22Rv1 (cell line): ENCODE measurements around the gene CCDC97.

Experiments used
- H3K27ac ChIP-seq: fragments of 450-650 bp; 2 replicates; pipeline ENCODE4 v1.5.1; 2017
- ZFX ChIP-seq: fragments of 450-650 bp; IDR thresholded peaks from 2 replicates; pipeline ENCODE4 v1.6.1; 2017; ENCODE audit warnings: antibody characterized with exemption, borderline replicate concordance
- TF ChIP-seq, protein P1 (sequence below): fragments of 450-650 bp; IDR thresholded peaks from 2 replicates; pipeline ENCODE4 v1.5.1; 2017; ENCODE audit warnings: mild to moderate bottlenecking

CCDC97 gene

DNA sequence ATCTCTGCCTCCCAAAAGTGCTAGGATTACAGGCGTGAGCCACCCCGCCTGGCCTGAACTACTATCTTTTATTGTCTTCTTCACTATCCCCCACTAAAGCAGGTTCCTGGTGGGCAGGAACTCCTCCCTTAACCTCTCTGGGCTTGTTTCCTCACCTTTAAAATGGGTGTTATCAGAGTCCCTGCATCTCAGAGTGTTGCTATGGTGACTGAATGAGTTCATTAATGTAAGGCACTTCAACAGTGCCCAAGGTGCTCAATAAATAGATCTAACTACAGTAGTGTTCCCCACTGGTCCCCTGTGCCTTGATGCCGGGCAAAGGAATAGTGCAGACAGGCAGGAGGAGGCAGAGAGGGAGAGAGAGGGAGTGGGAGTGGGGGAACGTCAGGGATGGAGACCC is 20.5 kb downstream of the CCDC97 start:
- H3K27ac ChIP-seq = no peak overlapping the region

DNA sequence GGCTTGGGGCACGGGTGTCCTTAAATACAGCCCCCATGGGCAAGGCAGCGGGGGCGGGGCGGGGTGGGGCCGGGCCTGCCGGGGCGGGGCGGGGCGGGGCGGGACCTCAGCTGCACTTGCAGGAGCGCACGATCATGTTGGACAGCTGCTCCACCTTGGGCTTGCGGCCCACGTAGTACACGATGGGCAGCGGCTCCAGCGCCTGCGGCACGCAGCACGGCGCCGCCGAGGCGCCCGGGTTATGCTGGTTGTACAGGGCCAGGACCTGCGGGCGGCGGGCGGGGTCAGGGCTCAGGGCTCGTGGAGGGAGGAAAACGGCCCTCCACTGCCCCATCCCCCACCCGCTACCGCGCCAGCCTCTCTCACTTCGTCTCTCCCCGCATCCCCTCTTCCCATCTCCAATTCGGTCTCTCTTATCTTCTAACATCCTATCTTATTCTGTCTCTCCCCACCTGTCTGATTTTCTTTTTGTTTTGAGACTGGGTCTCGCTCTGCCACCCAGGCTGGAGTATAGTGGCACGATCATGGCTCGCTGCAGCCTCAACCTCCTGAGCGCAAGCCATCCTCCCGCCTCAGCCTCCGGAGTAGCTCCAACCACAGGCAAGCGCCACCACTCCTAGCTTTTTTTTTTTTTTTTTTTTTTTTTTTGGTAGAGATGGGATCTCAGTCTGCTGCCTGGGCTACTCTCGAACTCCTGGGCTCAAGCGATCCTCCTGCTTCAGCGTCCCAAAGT is 21.1 kb downstream of the CCDC97 start:
- no peak for TF ChIP-seq ZFX
- TF ChIP-seq, protein P1, sequence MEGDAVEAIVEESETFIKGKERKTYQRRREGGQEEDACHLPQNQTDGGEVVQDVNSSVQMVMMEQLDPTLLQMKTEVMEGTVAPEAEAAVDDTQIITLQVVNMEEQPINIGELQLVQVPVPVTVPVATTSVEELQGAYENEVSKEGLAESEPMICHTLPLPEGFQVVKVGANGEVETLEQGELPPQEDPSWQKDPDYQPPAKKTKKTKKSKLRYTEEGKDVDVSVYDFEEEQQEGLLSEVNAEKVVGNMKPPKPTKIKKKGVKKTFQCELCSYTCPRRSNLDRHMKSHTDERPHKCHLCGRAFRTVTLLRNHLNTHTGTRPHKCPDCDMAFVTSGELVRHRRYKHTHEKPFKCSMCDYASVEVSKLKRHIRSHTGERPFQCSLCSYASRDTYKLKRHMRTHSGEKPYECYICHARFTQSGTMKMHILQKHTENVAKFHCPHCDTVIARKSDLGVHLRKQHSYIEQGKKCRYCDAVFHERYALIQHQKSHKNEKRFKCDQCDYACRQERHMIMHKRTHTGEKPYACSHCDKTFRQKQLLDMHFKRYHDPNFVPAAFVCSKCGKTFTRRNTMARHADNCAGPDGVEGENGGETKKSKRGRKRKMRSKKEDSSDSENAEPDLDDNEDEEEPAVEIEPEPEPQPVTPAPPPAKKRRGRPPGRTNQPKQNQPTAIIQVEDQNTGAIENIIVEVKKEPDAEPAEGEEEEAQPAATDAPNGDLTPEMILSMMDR = no peak
- 0 out of 2 replicates have a peak overlapping the region, but pooled peaks have one; percentile 33 for H3K27ac ChIP-seq

More for the DNA sequence above, 20.5 kb downstream of the CCDC97 start:
- TF ChIP-seq, protein P1 = no peak
- TF ChIP-seq ZFX = no peak

DNA sequence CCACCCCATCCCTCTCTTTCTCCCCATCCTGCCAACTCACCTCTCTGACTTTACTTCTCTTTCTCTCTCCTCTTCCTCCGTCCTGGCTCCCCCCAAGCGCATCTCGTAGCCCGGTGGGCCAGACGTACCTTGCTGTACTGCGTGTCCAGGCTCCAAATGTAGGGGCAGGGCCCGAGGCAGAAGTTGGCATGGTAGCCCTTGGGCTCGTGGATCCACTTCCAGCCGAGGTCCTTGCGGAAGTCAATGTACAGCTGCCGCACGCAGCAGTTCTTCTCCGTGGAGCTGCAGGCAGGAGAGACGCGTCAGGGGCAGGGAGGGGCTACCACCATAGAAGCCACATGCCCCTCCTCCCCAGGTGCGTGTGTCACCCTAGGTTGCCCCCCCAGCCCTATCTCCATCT is 22.0 kb downstream of the CCDC97 start:
- TF ChIP-seq, protein P1 = no peak
- no peak for TF ChIP-seq ZFX
- H3K27ac ChIP-seq = no peak overlapping the region

DNA sequence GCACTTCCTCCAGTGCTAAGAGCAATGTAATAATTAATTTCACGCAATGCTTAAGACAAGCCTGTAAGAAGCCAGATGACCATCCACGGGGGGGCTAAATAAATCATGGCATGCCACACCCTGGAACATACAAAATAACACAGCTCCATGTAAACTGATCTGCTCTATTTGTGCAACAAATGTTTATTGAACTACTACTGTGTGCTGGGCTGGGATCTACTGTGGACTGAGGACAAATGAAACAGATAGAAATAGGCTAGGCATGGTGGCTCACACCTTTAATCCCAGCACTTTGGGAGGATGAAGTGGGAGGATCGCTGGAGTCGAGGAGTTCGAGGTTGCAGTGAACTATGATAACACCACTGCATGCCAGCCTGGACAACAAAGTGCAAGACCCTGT is 22.5 kb downstream of the CCDC97 start:
- TF ChIP-seq, protein P1 = no peak
- TF ChIP-seq ZFX = no peak
- H3K27ac ChIP-seq = no peak overlapping the region

DNA sequence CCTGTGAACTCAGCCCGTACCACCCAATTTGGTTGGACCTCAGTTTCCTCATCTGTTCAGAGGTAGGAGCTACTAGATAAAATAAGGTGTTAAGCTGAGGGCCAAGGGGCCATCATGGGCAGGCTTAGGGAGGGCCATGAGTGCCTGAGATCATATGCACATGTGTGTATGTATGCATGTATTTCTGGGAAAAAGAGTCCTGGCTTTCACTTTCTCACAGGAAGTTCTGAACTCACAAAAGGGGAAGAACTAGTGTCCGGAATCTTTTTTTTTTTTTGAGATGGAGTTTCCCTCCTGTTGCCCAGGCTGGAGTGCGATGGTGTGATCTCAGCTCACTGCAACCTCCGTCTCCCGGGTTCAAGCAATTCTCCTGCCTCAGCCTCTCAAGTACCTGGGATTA is 24.8 kb downstream of the CCDC97 start:
- TF ChIP-seq ZFX = no peak
- TF ChIP-seq, protein P1 = no peak
- no peak overlapping the region for H3K27ac ChIP-seq

DNA sequence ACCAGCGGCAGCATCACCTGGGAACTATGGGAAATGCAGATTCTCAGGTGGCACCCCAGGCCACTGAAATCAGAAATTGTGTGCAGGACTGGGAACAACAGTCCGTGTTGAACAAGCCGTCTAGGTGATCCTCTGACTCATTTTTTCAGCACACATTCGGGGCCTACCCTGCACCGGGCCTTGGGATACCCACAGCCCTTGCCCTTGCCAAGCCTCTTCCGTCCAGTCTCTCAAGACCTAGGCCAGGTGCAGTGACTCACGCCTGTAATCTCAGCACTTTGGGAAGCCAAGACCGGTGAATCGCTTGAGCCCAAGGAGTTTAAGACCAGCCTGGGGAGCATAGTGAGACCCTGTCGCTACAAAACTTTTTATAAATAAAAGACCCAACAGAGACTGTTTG is 25.5 kb downstream of the CCDC97 start:
- H3K27ac ChIP-seq = no peak overlapping the region
- no peak for TF ChIP-seq ZFX
- TF ChIP-seq, protein P1 = no peak

DNA sequence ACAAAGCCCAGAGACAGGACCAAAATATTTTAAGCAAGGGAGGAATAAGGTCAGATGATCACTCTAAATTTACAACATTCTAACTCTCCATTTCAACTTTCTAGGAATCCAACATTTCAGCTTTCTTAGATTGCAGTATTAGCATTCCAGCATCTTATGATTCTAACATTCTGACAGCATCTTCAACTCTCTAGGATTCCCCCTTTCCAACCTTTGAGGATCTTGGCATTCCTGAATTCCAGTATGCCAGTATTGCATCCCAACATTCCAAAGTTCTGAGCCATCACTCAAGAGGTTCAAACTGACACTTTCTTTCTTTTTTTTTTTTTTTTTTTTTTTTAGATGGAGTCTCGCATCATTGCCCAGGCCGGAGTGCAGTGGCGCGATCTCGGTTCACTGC is 30.0 kb downstream of the CCDC97 start:
- H3K27ac ChIP-seq = no peak overlapping the region
- TF ChIP-seq ZFX = no peak
- TF ChIP-seq, protein P1 = no peak
